SU-DHL-6 (cell line): ENCODE data around the gene ADD2.

Experiments
- H2AFZ ChIP-seq: fragments of 200-600 bp; sonication (generic); 2 replicates; pipeline ENCODE4 v1.6.1; 2014; ENCODE audit warnings: low read depth, mild to moderate bottlenecking, moderate library complexity, mixed read lengths, antibody characterized with exemption, low read length; ENCODE audit not compliant: severe bottlenecking
- H3F3A ChIP-seq: fragments of 200-600 bp; shearing (Covaris generic); 2 replicates; pipeline ENCODE4 v1.6.0; 2016; ENCODE audit warnings: antibody characterized with exemption, mild to moderate bottlenecking; ENCODE audit not compliant: insufficient read depth
- H3K27ac ChIP-seq: fragments of 200-600 bp; sonication (generic); 2 replicates; pipeline ENCODE4 v1.5.1; 2016; ENCODE audit warnings: low read depth, mild to moderate bottlenecking, low read length, moderate library complexity, mixed read lengths
- H3K27me3 ChIP-seq: fragments of 200-600 bp; sonication (generic), shearing (Covaris generic); 2 replicates; pipeline ENCODE4 v1.6.0; 2014; ENCODE audit warnings: mild to moderate bottlenecking, low read length
- H3K36me3 ChIP-seq: fragments of 200-600 bp; sonication (generic); 2 replicates; pipeline ENCODE4 v1.6.1; 2014; ENCODE audit warnings: mild to moderate bottlenecking, low read length, mixed read lengths
- H3K4me2 ChIP-seq: fragments of 300-600, 200-600 bp; shearing (Covaris generic), sonication (generic); 2 replicates; pipeline ENCODE4 v1.6.0; 2014; ENCODE audit warnings: low read length, low read depth, mild to moderate bottlenecking; ENCODE audit not compliant: poor library complexity, severe bottlenecking
- H3K4me3 ChIP-seq: fragments of 200-600 bp; sonication (generic); 2 replicates; pipeline ENCODE4 v1.5.1; 2014; ENCODE audit warnings: antibody characterized with exemption, low read length, mild to moderate bottlenecking, mixed read lengths; ENCODE audit not compliant: insufficient read depth, poor library complexity, severe bottlenecking
- H3K79me2 ChIP-seq: fragments of 200-600 bp; sonication (generic); 2 replicates; pipeline ENCODE4 v1.6.1; 2014; ENCODE audit warnings: mild to moderate bottlenecking, low read length, moderate library complexity; ENCODE audit not compliant: insufficient read depth
- H3K9ac ChIP-seq: fragments of 200-600 bp; sonication (generic); 2 replicates; pipeline ENCODE4 v1.7.0; 2014; ENCODE audit warnings: mild to moderate bottlenecking, low read length
- H3K9me2 ChIP-seq: fragments of 200-600 bp; sonication (generic); replicated peaks from 2 replicates; pipeline ENCODE4 v1.6.1; 2014; ENCODE audit warnings: low read length; ENCODE audit not compliant: insufficient read depth
- H3K9me3 ChIP-seq: fragments of 200-600 bp; sonication (generic); 2 replicates; pipeline ENCODE4 v1.6.1; 2014; ENCODE audit warnings: low read length, mixed read lengths; ENCODE audit not compliant: insufficient read depth
- H4K20me1 ChIP-seq: fragments of 200-600 bp; sonication (generic); 2 replicates; pipeline ENCODE4 v1.6.1; 2014; ENCODE audit warnings: low read depth, mild to moderate bottlenecking, antibody characterized with exemption, low read length, moderate library complexity, mixed read lengths
- CTCF ChIP-seq: fragments of 200-600 bp; sonication (generic); IDR thresholded peaks from one replicate; pipeline ENCODE4 v1.5.1; 2017; ENCODE audit warnings: antibody characterized with exemption, mild to moderate bottlenecking, low read length, moderate library complexity; ENCODE audit not compliant: insufficient read depth, poor library complexity, severe bottlenecking
- EZH2phosphoT487 ChIP-seq: fragments of 200-600 bp; sonication (generic), shearing (Covaris generic); conservative IDR thresholded peaks from 2 replicates; pipeline ENCODE4 v1.6.1; 2018; ENCODE audit warnings: mild to moderate bottlenecking, antibody characterized with exemption, low read length, moderate library complexity, mixed read lengths

The ADD2 gene

DNA sequence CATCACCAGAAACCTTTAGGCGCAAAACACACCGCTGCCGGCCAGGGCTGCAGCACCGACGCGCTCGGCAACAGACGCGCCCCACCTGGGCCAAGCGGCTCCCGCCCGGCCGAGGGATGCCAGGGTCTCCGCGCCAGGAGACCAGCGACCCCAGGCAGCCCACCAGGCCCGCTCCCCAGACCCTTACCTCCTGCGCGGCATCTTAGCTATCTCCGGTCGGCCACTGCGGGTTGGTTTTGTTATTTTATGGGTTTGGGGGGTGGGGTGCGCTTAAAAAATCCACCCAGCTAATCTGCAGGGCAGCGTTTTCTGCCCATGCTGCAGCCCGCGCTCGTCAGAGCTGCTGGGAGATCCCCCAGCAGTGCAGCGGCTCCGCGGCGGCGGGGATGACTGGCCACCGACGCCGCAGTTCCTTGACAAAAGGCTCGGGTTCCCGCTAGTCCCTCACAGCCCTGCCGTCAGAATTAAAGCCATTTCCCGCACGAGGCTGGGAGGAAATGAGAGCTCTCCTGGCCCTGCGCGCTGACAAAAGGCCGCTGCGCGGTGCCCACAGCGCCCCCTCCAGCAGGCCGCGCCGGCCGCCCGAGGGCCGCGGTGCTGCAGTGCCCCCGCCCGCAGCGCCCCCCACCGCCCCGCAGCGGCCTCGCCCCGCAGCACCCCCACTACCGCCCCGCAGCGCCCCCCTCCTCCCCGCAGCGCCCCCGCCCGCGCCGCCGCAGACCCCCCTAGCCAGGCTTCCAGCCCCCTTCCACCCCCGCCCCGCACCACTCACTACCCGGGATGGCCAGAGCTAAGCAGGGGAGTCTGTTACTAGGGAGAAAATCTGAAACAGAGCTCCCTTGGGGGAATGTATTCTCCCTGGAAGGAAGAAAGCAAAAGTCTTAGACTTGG, at the start of gene ADD2:
Gene ADD2 (minus strand): TSS at position 502 of the 891 bp plus-strand sequence. CDS start 61,792 bp downstream, outside the sequence.
- H3K79me2 ChIP-seq: no peaks in the 10 kb centered on the region
- H3K27me3 ChIP-seq: no peaks in the 10 kb centered on the region
- peak within 1 kb of the TSS; percentile 56 for H3K4me2 ChIP-seq
- no peaks in the 10 kb centered on the region for H3K9me2 ChIP-seq
- no peaks in the 10 kb centered on the region for H3K9me3 ChIP-seq
- H3K27ac ChIP-seq: no peak within 1 kb of the TSS
- H3K36me3 ChIP-seq: no peaks in the 10 kb centered on the region
- H3K9ac ChIP-seq: peak within 1 kb of the TSS; percentile 52
- H3K4me3 ChIP-seq: peak within 1 kb of the TSS; percentile 49
- no peaks in the 10 kb centered on the region for H4K20me1 ChIP-seq
- H3F3A ChIP-seq: no peaks in the 10 kb centered on the region; the same call in 1 of the 2 replicates
- TF ChIP-seq CTCF (no peak), EZH2phosphoT487 (0 out of 2 replicates have a peak, but pooled peaks have one; percentile 20)
- peak within 1 kb of the TSS; percentile 49 for H2AFZ ChIP-seq

DNA sequence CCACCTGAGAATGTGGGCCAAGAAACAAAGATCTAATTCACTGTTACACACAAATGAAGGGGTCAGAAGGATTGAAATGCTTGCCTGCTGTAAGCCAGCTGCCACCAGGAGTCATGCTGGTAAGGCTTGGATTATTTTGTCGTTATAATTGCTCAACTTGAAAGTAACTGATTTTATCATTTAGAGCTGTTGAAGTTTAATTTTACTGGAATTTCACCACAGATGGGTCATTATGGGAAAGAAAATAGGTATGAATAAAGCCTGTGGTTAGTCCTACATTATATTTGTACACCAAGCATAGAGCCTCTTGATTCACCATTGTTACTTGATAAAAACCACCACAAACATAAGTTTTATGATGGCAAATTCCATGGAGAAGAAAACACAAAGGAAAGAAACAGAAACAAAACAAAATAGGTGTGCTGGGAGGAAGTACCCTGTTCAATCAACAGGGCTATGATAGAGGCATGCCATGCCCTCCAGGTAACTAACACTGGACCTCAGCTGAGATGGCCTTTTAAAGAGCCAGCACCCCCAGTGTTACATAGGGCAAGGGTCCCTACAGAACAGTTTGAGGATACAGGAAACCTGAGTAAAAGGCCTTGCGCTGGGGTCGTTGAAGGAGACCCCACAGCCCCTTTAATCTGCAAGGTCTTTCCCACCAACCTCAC, 49.4 kb upstream of the ADD2 start:
- H4K20me1 ChIP-seq: no peaks in the 10 kb centered on the region

GRCh38 chr2:70816726-70817125, 48.7 kb upstream of the ADD2 start:
- no peaks in the 10 kb centered on the region for H3K79me2 ChIP-seq
- TF ChIP-seq EZH2phosphoT487 (no peak), CTCF (no peak)
- no peaks in the 10 kb centered on the region for H3K9me2 ChIP-seq
- H3K36me3 ChIP-seq: no peaks in the 10 kb centered on the region
- H3F3A ChIP-seq: no peaks in the 10 kb centered on the region
- no peak overlapping the region for H3K9ac ChIP-seq
- H3K27ac ChIP-seq: no peak overlapping the region
- no peaks in the 10 kb centered on the region for H4K20me1 ChIP-seq
- H3K4me3 ChIP-seq: no peak overlapping the region
- no peak overlapping the region for H3K4me2 ChIP-seq
- H3K27me3 ChIP-seq: no peaks in the 10 kb centered on the region
- no peaks in the 10 kb centered on the region for H3K9me3 ChIP-seq
- no peak overlapping the region for H2AFZ ChIP-seq

More for the DNA sequence above, 49.4 kb upstream of the ADD2 start:
- no peaks in the 10 kb centered on the region for H3F3A ChIP-seq
- no peak overlapping the region for H2AFZ ChIP-seq
- no peaks in the 10 kb centered on the region for H3K79me2 ChIP-seq
- no peak overlapping the region for H3K9ac ChIP-seq
- no peak for TF ChIP-seq CTCF
- no peak for TF ChIP-seq EZH2phosphoT487
- no peaks in the 10 kb centered on the region for H3K27me3 ChIP-seq
- H3K36me3 ChIP-seq: no peaks in the 10 kb centered on the region
- H3K9me2 ChIP-seq: no peaks in the 10 kb centered on the region
- H3K4me2 ChIP-seq: no peak overlapping the region
- H3K4me3 ChIP-seq: no peak overlapping the region
- no peaks in the 10 kb centered on the region for H3K9me3 ChIP-seq
- H3K27ac ChIP-seq: no peak overlapping the region
